Fibroblast of peridontal ligament (primary cell): ENCODE data around the gene ADGRB2.

Experiments used
- DNase-seq: peaks from one replicate; pipeline ENCODE4 v3.0.0-alpha.2; 2010; ENCODE audit errors: extremely low read depth

The ADGRB2 gene

DNA sequence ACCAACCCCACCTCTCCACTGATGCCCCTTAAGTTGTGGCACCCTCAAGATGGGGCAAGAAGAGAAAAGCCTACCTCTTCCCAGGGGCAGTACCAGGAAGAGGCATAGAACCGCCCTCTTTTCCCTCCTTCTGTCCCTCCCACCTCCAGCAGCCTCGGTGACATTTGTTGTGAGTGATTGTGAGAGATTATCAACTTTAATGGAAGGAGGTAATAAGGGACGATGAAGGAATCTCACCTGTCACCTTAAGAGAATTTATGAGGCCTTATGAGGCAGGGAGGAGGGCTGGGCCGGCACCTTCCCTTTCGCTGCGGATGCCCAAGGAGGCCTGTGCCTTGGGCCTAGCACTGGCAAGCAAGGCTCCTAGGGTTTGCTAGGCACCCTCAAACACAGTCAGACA is 1.4 kb upstream of the ADGRB2 start:
- no peak for DNase-seq

DNA sequence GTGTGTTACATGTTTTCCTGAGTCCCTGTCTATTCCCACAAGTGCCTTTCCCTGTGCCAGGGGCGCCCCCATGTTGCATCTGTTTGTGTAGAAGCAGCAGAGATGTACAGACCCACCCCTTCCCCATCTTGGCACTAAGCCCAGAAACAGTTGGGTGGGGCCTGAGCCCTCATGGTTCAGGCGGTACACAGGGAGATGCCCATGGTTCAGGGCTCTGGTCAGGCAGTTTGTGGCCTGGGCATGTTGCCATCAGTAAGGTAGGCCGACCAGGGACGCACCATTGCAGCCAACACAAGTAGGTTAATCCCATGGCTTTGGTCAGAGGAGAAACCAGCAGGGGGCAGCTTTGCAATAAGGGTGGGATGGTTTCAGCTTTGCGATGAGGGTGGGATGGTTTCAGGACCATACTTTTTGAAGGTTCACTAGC is 914 bp upstream of the ADGRB2 start:
- no peak for DNase-seq

DNA sequence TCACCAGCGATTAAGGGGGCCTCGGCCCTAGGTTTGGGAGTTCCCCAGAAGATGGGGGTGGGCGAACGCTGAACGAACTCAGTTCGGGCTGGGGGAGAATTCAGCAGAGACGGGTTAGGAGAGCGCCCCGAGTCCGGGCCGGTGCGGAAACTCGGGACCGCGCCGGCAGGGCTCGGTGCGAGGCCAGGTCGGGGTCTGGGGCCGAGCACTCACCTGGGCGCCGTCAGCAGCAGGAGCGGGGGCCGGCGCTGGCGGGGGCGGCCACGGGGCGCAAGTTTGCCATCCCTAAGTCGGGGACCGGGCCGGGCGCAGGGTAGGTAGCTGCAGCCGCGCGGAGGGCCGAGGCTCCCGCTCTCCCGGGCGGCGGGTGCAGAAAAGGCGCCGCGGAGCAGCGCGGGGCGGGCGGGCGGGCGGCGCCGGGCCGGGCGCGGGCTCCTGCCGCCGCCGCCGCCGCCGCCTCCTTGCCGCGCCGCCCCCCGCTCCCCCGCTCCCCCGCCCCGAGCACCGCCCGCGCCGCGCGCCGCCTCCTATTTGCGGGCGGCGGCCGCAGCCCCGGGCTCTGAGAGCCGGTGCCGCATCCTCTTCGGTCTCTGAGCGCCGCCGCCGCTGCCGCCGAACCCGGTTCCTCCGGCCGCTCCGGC is 349 bp downstream of the ADGRB2 start:
- no peak for DNase-seq

DNA sequence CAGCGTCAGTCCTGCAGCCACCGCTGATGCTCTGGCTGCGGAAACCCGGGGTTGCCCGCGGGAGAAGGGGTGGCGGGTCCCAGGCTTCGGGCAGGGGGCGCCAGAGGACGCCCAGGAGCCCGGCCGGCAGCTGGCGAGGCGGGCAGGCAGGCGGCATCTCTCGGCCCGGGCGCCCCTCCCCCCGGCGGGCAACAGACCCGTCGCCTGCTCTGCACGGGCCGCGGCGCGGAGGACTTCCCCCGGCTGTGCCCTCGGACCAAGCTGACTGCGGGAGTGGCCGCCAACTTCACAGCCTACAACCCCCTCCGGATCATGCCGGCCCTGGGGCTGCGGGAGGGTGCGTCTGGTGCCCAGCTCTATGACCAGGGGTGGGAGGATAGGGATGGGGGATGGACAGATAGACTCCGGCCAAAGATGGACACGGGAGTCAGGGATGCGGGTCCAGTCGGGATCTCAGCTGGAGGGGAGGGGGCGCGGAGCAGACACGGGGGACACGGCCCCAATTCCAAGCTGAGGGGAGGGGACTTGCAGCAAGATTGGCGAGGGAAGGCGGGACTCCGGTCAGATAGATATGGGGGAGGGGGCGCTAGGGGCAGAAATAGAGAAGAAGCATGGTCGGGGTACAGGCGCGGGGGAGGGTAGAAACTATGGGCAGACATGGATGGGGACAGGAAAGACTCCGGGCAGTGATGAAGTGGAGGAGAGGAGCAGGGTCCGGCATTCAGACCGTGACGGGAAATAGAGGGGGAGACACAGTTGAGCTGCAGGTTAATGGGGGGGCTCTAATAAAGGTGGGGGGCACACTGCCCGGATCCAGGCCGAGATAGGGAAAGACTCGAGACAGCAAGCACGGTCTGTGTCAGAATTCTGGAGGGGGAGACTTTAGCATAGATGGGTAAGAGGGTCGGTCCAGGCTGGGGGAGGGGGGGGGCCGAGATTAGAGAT is 1.1 kb downstream of the ADGRB2 start:
- DNase-seq, result peak; percentile 33

DNA sequence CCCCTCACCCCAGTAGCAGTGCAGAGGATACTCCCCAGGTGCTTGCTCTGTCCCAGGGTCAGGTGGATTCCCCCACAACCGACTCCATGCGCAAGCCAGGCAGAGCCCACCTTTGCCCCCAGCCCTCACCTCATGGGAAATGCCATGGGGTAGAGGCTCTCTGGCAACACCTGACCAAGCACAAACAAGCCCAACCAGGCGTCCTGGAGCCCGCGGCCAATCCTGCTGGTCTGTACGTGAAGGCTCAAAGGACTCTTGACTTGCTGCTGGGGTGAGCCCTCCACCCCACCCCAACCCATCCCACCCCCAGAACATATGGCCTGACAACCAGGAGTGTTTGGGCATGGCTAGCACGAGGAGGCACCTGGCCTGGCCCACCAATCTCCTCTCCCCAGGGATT is 1.8 kb downstream of the ADGRB2 start:
- DNase-seq, result no peak

DNA sequence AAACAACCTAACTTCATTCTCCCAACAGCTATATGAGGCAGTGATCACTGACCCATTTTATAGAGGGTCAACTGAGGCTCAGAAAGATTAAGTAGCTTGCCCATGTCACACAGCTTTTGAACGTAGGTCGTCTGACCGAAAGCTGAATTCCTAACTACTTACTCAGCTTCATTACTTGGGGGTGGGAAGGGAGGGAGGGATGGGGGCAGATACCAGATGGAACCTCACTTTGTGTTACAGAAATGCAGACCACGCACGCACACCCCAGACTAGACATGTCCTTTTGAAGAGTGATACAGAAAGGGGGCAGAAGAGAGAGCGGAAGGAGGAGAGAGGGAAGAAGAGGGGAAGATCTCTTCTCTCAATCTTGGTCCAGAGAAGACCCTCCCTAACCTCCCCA is 2.3 kb downstream of the ADGRB2 start:
- DNase-seq, result peak; percentile 61

DNA sequence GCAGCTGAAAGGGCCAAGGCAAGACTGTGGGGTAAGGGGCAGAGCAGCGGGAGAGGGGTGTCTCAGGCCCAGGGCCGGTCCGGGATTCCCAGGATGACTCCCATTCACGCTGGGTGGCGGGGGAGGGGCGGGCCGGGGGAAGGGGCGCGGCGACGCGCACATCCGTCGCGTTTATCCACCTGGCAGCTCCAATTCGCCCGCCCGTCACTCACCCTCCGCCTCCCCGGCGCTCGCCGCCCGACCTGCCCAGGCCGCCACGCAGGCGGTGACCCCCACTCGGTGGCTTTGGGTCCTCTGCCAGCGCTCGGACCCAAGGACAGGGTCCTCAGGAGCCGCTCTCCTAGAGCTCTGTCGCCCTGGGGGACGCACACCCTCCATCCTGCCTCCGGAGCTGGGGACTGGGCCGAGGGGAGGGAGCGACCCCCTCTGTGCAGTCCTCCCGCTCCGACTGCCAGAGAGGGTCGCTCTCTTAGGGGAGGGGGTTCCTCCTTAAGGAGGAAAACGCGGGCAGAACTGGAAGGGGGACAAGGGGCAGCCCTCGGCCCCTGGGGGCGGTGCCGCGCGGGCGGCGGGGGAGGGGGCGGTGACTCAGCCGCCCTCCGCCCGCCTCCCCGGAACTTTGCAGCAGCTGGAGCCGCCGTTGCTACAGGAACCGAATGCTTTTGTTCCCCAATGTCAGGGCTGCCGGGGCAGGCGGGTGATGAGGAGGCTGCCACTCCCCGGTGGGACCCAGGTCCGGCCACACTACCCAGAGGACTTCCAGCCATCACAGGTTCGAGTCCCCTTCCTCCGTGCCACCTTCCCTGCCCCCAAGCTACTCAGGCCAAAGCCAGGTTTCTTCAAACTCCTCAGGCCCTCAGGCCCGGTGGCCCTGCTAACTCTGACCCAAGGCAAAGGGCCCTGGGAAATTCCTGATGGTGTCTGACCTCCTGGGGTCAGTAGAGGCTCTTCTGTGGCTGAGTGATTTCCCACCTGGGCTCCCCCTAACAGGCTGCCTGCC is 3.4 kb downstream of the ADGRB2 start:
- peak; percentile 52 for DNase-seq

DNA sequence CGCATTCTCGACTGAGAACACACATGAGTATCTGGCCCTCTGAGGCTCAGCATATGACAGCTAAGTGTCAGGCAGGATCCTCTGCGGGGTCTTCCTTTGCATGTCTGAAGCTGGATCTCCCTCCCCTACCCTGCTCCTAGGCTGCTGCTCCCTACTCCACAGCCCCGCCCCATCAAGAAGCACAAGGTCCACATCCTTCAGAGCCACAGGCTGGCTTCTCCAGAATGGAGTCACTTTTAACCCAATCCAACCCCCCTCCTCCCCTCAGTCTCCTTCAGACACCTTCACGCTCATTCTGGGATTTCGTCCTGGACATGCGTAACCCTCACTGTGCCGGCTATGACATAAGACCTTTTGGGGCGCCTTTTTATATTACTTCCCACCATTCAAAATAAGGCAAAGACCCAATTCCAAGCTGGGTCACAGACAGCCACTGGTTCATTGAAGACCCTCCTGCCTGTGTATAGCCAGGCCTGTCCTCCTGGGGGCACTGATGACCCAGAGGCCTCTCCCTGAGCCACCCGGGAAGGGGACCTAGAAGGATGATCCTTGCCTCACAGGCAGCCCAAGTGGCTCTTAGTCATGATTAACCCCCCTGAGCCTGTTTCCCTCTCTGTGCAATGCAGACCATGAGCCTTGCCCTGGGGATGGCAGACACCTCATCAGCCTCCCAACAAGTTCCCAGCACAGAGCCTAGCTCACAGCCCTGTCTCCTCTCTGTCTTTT is 4.7 kb downstream of the ADGRB2 start:
- DNase-seq, result no peak

DNA sequence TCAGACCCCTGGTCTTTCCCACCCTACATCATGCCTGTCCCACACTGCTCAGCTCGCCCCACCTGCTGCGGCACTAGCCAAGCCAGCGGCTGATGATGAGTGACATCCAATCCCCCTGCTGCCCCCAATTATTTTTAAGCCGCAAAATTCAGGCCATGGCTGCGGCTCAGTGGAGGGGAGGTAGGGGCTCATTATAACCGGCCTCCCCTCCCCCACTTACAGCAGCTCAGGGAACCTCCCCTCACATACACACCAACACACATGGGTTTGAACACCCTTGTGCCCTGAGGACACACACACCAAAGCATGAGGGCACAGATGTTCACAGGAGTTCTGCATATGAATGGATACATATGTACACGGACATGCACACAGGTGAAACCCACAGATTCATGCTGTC is 5.3 kb downstream of the ADGRB2 start:
- no peak for DNase-seq

DNA sequence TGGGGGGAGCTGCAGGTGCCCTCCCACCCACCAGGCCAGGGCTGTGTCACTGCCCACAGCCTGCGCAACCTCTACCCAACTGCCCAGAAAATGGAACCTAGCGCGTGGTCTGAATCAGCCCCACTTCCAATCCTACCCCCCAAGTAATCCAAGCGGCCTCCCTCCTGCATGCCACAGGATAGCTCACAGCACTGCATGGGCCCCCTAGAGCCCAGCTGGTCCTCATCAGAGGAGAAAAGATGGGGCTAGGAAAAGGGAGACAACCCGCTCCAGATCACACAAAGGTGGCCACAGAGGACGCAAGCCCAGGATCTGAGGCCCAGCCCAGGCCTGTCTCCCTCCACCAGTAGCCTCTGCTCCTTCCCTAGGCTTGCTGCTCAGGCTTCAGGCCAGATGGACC is 6.2 kb downstream of the ADGRB2 start:
- DNase-seq, result no peak

DNA sequence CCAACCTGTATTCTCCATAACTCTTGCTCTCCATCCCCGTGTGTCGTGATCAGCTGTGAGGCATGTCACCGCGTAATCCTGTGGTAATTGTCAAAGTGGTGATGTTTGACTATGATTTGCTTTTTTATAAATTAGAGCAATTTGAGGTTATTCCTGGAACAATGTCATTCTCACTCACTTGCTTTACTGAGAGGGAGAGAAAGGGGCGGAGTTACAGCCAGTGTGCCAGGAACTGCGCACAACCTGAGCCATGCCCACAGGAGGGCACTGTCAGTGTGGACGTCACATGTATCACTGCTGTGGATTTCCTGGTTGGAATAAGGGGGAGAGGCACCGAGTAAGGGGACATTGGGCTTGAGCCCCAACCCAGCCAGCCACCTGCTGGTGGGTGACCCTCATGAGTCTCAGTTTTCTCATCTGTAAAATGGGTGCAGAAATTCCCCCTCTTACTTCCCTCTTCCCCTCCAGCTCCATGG is 6.9 kb downstream of the ADGRB2 start:
- DNase-seq, result no peak

DNA sequence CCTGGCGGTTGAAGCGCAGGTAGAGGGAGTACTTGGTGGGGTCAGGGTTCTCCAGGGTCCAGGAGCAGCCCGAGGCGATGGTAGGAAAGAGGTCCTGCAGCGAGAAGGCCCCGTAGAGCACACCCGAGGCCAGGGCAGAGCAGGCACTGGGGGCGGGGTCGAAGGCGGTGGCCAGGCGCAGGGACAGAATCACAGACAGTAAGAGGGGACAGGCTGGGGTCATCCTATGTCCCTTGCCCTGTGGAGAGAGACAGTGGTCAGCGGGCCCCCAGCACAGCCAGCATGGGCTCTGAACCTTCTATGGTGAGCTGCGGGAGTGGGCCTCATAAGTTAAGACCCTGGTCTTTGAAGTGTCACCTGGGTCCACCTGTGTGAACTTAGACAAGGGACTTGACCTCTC is 7.6 kb downstream of the ADGRB2 start:
- DNase-seq, result no peak

DNA sequence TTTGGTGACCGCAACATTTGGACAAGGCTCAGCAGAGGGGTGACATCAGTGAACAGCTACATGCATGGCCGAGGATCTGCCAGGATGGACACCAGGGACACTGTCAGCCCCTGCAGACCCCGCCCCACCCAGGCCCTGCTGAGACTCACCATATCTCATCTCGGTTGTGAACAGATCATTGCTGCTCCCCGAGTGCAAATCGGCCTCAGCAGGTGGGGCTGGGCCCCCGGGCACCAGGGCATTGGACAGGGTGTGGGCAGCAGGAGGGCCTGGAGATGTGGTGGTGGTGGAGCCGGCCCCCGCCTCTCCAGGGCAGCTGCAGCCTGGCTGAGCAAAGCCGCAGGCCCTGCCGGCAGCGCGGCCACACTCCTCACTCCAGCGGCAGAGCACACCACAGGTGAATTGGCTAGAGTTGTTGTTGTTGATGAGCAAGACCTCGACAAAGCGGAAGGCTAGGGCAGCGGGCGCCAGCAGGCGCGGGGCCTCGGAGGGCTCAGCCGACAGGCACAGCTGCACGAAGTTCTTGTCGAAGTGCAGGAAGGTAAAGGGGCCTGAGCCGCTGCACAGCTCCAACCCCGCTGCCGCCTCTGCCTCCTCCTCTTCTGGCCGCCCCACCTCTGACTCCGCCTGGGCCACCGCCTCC is 8.2 kb downstream of the ADGRB2 start:
- DNase-seq, result no peak

DNA sequence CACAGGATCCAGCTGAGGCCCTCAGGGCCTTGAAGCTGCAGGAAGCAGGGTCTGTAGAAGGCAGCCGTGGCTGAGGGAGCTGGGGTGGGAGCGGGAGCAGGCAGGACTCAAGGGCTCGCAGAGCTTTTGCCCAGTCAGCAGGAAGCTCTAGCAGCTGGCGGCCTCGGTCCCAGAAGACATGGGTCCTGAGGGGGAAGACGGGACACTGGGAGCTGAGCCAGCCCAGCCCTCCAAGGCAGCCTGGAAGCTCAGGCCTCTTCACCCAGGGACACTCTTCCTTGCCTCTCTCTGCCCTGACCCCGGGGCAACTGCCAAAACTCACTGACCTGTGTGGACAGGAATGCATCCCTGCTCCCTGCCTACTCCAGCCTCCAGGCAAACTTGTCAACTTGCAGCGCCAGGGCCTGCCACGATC is 8.9 kb downstream of the ADGRB2 start:
- DNase-seq, result peak; percentile 27

DNA sequence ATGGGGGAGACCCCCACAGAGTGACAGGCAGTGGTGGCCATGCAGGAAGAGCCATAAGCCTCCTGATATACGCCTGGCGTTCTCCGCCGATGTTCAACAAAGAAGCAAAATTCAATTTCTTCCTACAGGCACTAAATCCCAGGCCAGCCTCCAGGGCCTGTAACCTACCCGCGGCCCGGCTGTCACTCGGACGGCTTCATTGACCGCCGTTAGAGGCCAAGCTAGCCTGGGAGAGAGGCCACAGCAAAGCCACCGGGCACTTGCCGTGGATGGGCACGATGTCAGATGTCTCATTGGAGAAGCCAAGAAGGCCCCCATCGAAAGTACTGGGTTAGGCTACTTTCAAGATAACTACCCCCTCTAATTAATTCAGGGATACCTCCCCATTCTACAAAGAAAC is 9.7 kb downstream of the ADGRB2 start:
- DNase-seq, result no peak

DNA sequence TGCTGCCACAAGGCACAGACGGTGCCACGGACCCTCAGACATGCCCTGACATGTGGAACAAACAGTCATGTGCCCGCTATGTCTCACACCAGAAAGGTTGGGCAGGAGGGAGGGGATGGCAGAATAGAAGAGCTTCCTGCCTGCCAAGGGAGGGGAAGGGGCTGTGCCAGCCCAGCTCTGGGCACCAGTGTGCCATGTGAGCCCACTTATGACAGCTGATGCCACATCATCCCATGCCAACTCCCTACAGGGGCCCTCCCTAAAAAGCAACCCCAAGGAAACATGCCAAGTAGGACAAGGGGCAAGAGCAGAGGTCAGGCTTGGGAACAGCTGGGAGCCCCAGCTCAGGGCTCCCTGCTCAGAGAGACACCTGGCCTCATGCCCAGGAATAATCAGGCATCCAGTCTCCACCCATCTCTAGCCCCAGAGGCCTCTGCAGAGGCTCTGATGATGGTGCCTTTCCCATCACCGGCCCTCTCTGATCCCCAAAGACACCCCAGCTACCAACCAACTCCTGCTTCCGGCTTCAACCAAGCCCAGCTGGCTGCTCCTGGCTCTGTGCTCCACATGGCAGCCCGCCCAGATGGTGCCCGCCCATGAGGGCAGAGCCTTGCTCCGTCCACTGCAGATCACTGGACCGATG is 10.3 kb downstream of the ADGRB2 start:
- peak; percentile 58 for DNase-seq

DNA sequence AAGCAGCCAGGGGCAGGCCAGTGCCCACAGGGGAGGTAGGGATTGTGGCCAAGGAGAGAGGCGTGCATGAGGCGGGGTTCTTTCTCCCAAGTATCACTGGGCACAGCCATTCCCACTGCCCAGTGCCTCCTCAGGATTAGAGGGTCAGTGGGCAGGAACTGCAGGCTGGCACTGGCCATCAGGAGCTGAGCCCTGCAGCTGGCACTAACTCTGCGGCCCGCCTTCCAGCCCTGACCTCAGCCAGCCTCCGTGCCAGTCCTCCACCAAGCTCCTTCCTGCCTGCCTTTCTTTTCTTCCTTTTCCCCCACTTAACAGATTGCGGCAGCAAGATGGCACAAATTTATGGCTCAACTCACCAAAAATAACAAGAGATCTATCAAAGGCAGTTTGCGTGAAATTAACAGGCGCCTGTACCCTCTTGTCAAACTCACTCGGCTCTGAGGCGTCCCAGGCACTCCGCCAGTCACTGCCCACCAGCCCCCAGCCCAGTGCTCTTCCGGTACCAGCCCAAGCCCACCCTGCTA is 11.1 kb downstream of the ADGRB2 start:
- DNase-seq, result no peak

DNA sequence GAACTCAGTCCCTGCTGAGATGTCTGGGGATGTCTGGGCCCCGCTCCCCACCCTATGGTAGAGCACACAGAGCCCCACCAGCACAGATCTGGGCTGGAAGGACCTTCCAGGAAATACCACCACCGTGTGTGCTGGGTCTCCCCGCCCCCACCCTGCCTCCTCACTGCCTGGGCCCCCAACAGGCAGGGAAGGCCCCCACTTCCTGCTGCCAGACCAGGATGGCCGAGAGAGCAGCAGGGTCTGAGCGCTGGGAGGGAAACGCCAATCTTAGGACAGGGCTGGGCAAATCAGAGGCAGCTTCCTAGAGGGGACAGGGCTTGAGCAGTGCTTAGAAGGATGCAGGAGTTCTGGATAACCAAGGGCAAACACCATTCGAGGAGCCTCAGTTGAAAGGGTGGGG is 11.9 kb downstream of the ADGRB2 start:
- DNase-seq, result no peak

DNA sequence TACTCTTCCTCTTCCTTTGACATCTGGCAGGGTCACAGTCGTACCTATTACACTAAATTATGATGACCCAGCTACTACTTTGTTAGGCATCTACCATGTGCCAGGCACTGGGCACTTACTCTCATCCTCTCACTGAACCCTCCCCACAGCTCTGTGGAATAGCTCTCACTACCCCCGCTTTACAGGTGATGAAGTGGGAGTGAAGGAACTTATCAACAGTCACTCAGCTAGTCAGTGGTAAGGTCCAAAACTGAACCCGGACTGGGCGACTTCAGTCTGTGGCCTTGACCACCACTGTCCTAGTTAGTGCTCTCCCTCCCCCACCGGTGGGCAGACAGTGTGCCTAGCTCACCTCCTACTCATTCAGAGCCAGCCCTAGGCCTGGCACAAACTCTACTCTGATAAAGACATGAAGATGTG is 12.3 kb downstream of the ADGRB2 start:
- DNase-seq, result no peak
